HepG2 (cell line): ENCODE data around the gene UROD. TPM values are rescaled to one million over a fixed set of nuclear protein-coding genes. Genes with fewer than 3 reads are reported as not detected.

Experiments used
- ATAC-seq: fragments of 200-7000 bp; cut with Tn5 transposase; 3 replicates; pipeline ENCODE4 v1.9.1; 2020; ENCODE audit warnings: mild to moderate bottlenecking, moderate library complexity
- BruUV-seq: library from RNA; stranded (reverse); fragments of 400-500 nt; replicated peaks from 2 replicates; lab custom pipeline; 2021; lab: Mats Ljungman, UMichigan
- CTCF ChIA-PET: fragments of 300-600 bp; formaldehyde crosslinking; extraction: SDS; loops from one replicate; lab custom pipeline; 2021; ENCODE audit warnings: low total read pairs, inconsistent platforms, low intra/inter-chr PET ratio; lab: Yijun Ruan, JAX
- POLR2A ChIA-PET: fragments of 350-600 bp; sonication (Branson Sonifier 250); formaldehyde crosslinking; loops from one replicate; lab custom pipeline; 2020; ENCODE audit warnings: antibody characterized with exemption, inconsistent platforms; lab: Yijun Ruan, JAX
- DNase-seq: peaks from one replicate; pipeline ENCODE4 v3.0.0-alpha.2; 2015; ENCODE audit warnings: low spot score
- FAIRE-seq: peaks from 3 replicates; lab custom pipeline; 2011; peaks lifted over from hg19 to GRCh38; lab: Jason Lieb, UNC
- H2AFZ ChIP-seq: one replicate; pipeline ENCODE4 v1.6.1; 2011; ENCODE audit warnings: low read length, inconsistent platforms
- H3K27ac ChIP-seq: fragments of 300-600 bp; 3 replicates; pipeline ENCODE4 v1.8.0; 2011; ENCODE audit warnings: mixed run types, mild to moderate bottlenecking, mixed read lengths, low read length, inconsistent platforms; ENCODE audit not compliant: insufficient read depth; ENCODE audit errors: extremely low read length
- H3K27me3 ChIP-seq, 2 experiments: fragments of 200-600 bp in 1 of 2; 2 replicates in 1 of 2; 3 replicates in 1 of 2; pipeline versions ENCODE4 v1.6.0 to v1.8.0; 2011; ENCODE audit warnings: low read length in 2 of 2, mild to moderate bottlenecking in 2 of 2, moderate library complexity in 2 of 2, inconsistent platforms in 1 of 2; ENCODE audit not compliant: insufficient read depth in 2 of 2, control insufficient read depth in 1 of 2
- H3K36me3 ChIP-seq, 2 experiments: fragments of 200-600 bp in 1 of 2; replicated peaks in 1 of 2; 2 replicates in 1 of 2; 3 replicates in 1 of 2; pipeline versions ENCODE4 v1.5.1 to v1.8.0; 2011; ENCODE audit warnings: low read length in 2 of 2, inconsistent platforms in 1 of 2; ENCODE audit not compliant: insufficient read depth in 2 of 2, control insufficient read depth in 1 of 2
- H3K4me1 ChIP-seq: 2 replicates; pipeline ENCODE4 v1.5.1; 2012; ENCODE audit warnings: low read length, inconsistent platforms; ENCODE audit not compliant: insufficient read depth
- H3K4me2 ChIP-seq: 2 replicates; pipeline ENCODE4 v1.6.0; 2011; ENCODE audit warnings: low read depth, low read length, inconsistent platforms
- H3K4me3 ChIP-seq, 3 experiments: fragments of 200-600 bp in 1 of 3; sonication (generic), shearing (Covaris generic) in 1 of 3; replicated peaks in 1 of 3; 2 replicates each; pipeline ENCODE4 v1.5.1; 2011 to 2016; ENCODE audit warnings: low read length in 3 of 3, inconsistent platforms in 2 of 3, low read depth in 2 of 3, mild to moderate bottlenecking in 2 of 3, control low read depth in 1 of 3, mixed read lengths in 1 of 3; ENCODE audit not compliant: insufficient read depth in 1 of 3
- H3K79me2 ChIP-seq: one replicate; pipeline ENCODE4 v1.6.1; 2011; ENCODE audit warnings: low read length, inconsistent platforms; ENCODE audit not compliant: insufficient read depth
- H3K9ac ChIP-seq: 2 replicates; pipeline ENCODE4 v1.6.0; 2011; ENCODE audit warnings: mild to moderate bottlenecking, low read depth, low read length, inconsistent platforms; ENCODE audit not compliant: insufficient read depth
- H3K9me3 ChIP-seq: 2 replicates; pipeline ENCODE4 v1.5.1; 2012; ENCODE audit warnings: mild to moderate bottlenecking, low read length
- H4K20me1 ChIP-seq: 2 replicates; pipeline ENCODE4 v1.6.0; 2011; ENCODE audit warnings: inconsistent platforms, mild to moderate bottlenecking, low read length, moderate library complexity; ENCODE audit not compliant: insufficient read depth
- CTCF ChIP-seq: sonication (generic); formaldehyde crosslinking; IDR thresholded peaks from 2 replicates; pipeline ENCODE4 v1.5.0; 2020; ENCODE audit warnings: mild to moderate bottlenecking, missing genetic modification reagents, moderate library complexity
- DBP ChIP-seq: sonication (generic); formaldehyde crosslinking; IDR thresholded peaks from 2 replicates; pipeline ENCODE4 v1.4.0; 2020; ENCODE audit warnings: missing genetic modification reagents; ENCODE audit errors: not compliant biosample characterization
- HNF1A ChIP-seq, 2 experiments: sonication (generic) in 1 of 2; formaldehyde crosslinking in 1 of 2; IDR thresholded peaks; 2 replicates each; pipeline versions ENCODE4 v1.4.0 to v1.6.1; 2016 to 2020; ENCODE audit warnings: borderline replicate concordance in 1 of 2, low read depth in 1 of 2, mild to moderate bottlenecking in 1 of 2, missing genetic modification reagents in 1 of 2
- PBX2 ChIP-seq: IDR thresholded peaks from 2 replicates; pipeline ENCODE4 v1.6.1; 2016; ENCODE audit warnings: control low read depth
- ZNF329 ChIP-seq: sonication (generic); formaldehyde crosslinking; IDR thresholded peaks from 2 replicates; pipeline ENCODE4 v1.9.0; 2021; ENCODE audit warnings: low read depth, mild to moderate bottlenecking, missing genetic modification reagents
- WGBS: methylation state at CpG from one replicate; pipeline ENCODE4 v1.1.6; 2017; ENCODE audit warnings: low lambda C conversion rate; 5-methylcytosine and 5-hydroxymethylcytosine counted together
- in situ Hi-C: cut with HindIII; loops from 2 replicates; pipeline ENCODE4 v1.10.0; 2017; ENCODE audit warnings: low pct_unique_long_range_greater_than_20kb; ENCODE audit not compliant: extremely low pct_ligation_motif_present
- intact Hi-C: fragments of 100-400 bp; cut with micrococcal nuclease; formaldehyde crosslinking; loops from one replicate; pipeline ENCODE4 v1.10.0; 2022; ENCODE audit not compliant: unreplicated experiment
- polyA plus RNA-seq, 8 experiments: library from polyadenylated mRNA; depleted of rRNA in 3 of 8; stranded (reverse) in 7 of 8; unstranded in 1 of 8; fragments of >200 nt; fragmentation: Illumina TruSeq in 4 of 8; extraction: Trizol in 4 of 8; gene quantifications; 2 replicates each; pipeline versions ENCODE4 v1.2.1 to v1.2.3, GENCODE V29; 2011 to 2016; ENCODE audit warnings: low read depth in 4 of 8, missing spikeins in 1 of 8, mixed read lengths in 1 of 8; ENCODE audit not compliant: insufficient read depth in 1 of 8
- total RNA-seq, 5 experiments: library from RNA; depleted of rRNA; stranded (reverse); fragments of >200 nt; fragmentation: Illumina TruSeq; extraction: Trizol; gene quantifications; 2 replicates each; pipeline ENCODE4 v1.2.3, GENCODE V29; 2016; ENCODE audit warnings: low read depth in 1 of 5

UROD gene
- total and polyA plus RNA-seq, 2 of the 13 experiments (the other 11 are each of a cell fraction or from before 2014, with no cell fraction given) = 162 to 171 TPM

- peaks cover 10% of the 10 kb centered on the region for H3K4me1 ChIP-seq
- intact Hi-C loops = no loop called here
- H3K4me2 ChIP-seq = no peak overlapping the region
- no peak overlapping the region for H3K4me3 ChIP-seq
- H3K27me3 ChIP-seq = no peaks in the 10 kb centered on the region
- peaks cover 29 to 60% of the 10 kb centered on the region in 2 experiments for H3K36me3 ChIP-seq
- ATAC-seq (no peak), DNase-seq (no peak), FAIRE-seq (no peak)
- peaks cover 10% of the 10 kb centered on the region for H3K79me2 ChIP-seq
- BruUV-seq = no TSS peak
- TF ChIP-seq ZNF329 (CRISPR knock-in tag) = no peak
- TF ChIP-seq CTCF (CRISPR knock-in tag) = no peak
- no peak for TF ChIP-seq PBX2 (CRISPR knock-in tag)
- no peak for TF ChIP-seq DBP (CRISPR knock-in tag)
- no peak for TF ChIP-seq HNF1A (IDR thresholded peaks at IDR 0.05; ENCODE audit: low read depth)
- TF ChIP-seq HNF1A (CRISPR knock-in tag; IDR thresholded peaks at IDR 0.05; ENCODE audit: borderline replicate concordance) = no peak
- in situ Hi-C loops = loop anchor here (25.0 kb wide), 1 partner anchor 168 kb away; the partner anchor contains the start of gene PTCH2
- H3K27ac ChIP-seq = no peak overlapping the region
- H3K9ac ChIP-seq = no peak overlapping the region
- 95% methylated on average over 6 of the region's 6 CpGs for WGBS
- no peak overlapping the region for H2AFZ ChIP-seq
- no peaks in the 10 kb centered on the region for H3K9me3 ChIP-seq
- ChIA-PET POLR2A (no interaction called here), CTCF (no interaction called here)
- H4K20me1 ChIP-seq = no peaks in the 10 kb centered on the region
Measured at GRCh38 chr1:45005761-45006160, 6.3 kb upstream of the UROD start.
